Common myeloid progenitor, CD34-positive (primary cell): ENCODE data around the gene FRAT2.

Experiments used
- CTCF ChIA-PET: fragments of 350-600 bp; sonication (Branson Sonifier 250); formaldehyde crosslinking; loops from one replicate; lab custom pipeline; 2021; ENCODE audit warnings: antibody characterized with exemption; lab: Charles Lee
- POLR2A ChIA-PET: fragments of 350-600 bp; sonication (Branson Sonifier 250); formaldehyde crosslinking; loops from one replicate; lab custom pipeline; 2021; ENCODE audit warnings: antibody characterized with exemption; lab: Charles Lee
- DNase-seq, 3 donors: peaks; one replicate each; pipeline versions ENCODE4 v3.0.0 to v3.0.0-alpha.2; 2013
- H3K27ac ChIP-seq, 2 experiments: 1 replicate in 1 of 2; 2 replicates in 1 of 2; pipeline ENCODE4 v1.7.0; 2013; ENCODE audit warnings: inconsistent platforms in 2 of 2, low read length in 2 of 2, mild to moderate bottlenecking in 2 of 2, low read depth in 1 of 2, moderate library complexity in 1 of 2; ENCODE audit not compliant: severe bottlenecking in 2 of 2, insufficient read depth in 1 of 2, poor library complexity in 1 of 2
- H3K27me3 ChIP-seq, 5 experiments: replicated peaks in 2 of 5; 1 replicate in 3 of 5; 2 replicates in 2 of 5; pipeline versions ENCODE4 v1.6.1 to v1.7.0; 2013; ENCODE audit warnings: low read length in 4 of 5, mild to moderate bottlenecking in 2 of 5, moderate library complexity in 2 of 5, inconsistent platforms in 1 of 5; ENCODE audit not compliant: insufficient read depth in 5 of 5, control insufficient read depth in 4 of 5
- H3K36me3 ChIP-seq, 4 experiments: 1 replicate in 2 of 4; 2 replicates in 2 of 4; pipeline versions ENCODE4 v1.6.1 to v1.7.0; 2013; ENCODE audit warnings: low read length in 3 of 4, control low read depth in 1 of 4, mild to moderate bottlenecking in 1 of 4; ENCODE audit not compliant: control insufficient read depth in 4 of 4, insufficient read depth in 4 of 4
- H3K4me1 ChIP-seq, 4 experiments: 1 replicate in 3 of 4; 2 replicates in 1 of 4; pipeline versions ENCODE4 v1.6.1 to v1.7.1; 2013; ENCODE audit warnings: low read length in 3 of 4, mild to moderate bottlenecking in 3 of 4, control low read depth in 1 of 4, inconsistent platforms in 1 of 4, moderate library complexity in 1 of 4; ENCODE audit not compliant: control insufficient read depth in 4 of 4, insufficient read depth in 4 of 4; ENCODE audit errors: control extremely low read depth in 1 of 4
- H3K4me3 ChIP-seq, 7 experiments: 1 replicate in 4 of 7; 2 replicates in 3 of 7; pipeline versions ENCODE4 v1.5.1 to v1.7.0; 2013; ENCODE audit warnings: mild to moderate bottlenecking in 7 of 7, low read length in 6 of 7, moderate library complexity in 6 of 7, inconsistent platforms in 2 of 7, low read depth in 2 of 7, control low read depth in 1 of 7; ENCODE audit not compliant: insufficient read depth in 4 of 7, control insufficient read depth in 1 of 7; ENCODE audit errors: extremely low read depth in 1 of 7
- H3K9me3 ChIP-seq, 5 experiments: 1 replicate in 4 of 5; 2 replicates in 1 of 5; pipeline versions ENCODE4 v1.6.1 to v1.7.1; 2013; ENCODE audit warnings: low read length in 4 of 5, mild to moderate bottlenecking in 2 of 5, inconsistent platforms in 1 of 5, low read depth in 1 of 5, moderate library complexity in 1 of 5; ENCODE audit not compliant: control insufficient read depth in 4 of 5, insufficient read depth in 2 of 5; ENCODE audit errors: control extremely low read depth in 1 of 5
- WGBS: methylation state at CpG from one replicate; pipeline ENCODE4 v1.1.5; 2013; ENCODE audit not compliant: insufficient coverage; 5-methylcytosine and 5-hydroxymethylcytosine counted together

The FRAT2 gene

GRCh38 chr10:97321032-97321803, 13.3 kb downstream of the FRAT2 start:
- no peak overlapping the region for H3K27ac ChIP-seq
- CTCF ChIA-PET, result interaction anchor here (0.9 to 2.6 kb wide), 2 partner anchors 12 to 35 kb away, joined by 3 to 25 read pairs; partner anchors contain the start of gene FRAT2
- POLR2A ChIA-PET, result interaction anchor here (1.1 kb wide), 1 partner anchor 10 kb away, joined by 3 read pairs; no protein-coding TSS in a partner anchor
- peak overlapping the region; percentile 8 to 91 (median 78) for H3K4me3 ChIP-seq
- no peaks in the 10 kb centered on the region for H3K36me3 ChIP-seq
- peak; percentile 19 to 74 (median 73) for DNase-seq
- WGBS, result 3% methylated on average over 33 of the region's 38 CpGs
- H3K9me3 ChIP-seq, result no peaks in the 10 kb centered on the region
- no peaks in the 10 kb centered on the region for H3K27me3 ChIP-seq
- H3K4me1 ChIP-seq, result peaks cover 15 to 36% (median 30%) of the 10 kb centered on the region in 4 experiments

- WGBS, result under 1% methylated on average over 20 of the region's 24 CpGs
- POLR2A ChIA-PET, result interaction anchor here (1.1 to 2.6 kb wide), 3 partner anchors 10 to 13 kb away, joined by 4 to 23 read pairs (median 4); partner anchors contain the start of gene FRAT2
- no peaks in the 10 kb centered on the region for H3K9me3 ChIP-seq
- CTCF ChIA-PET, result interaction anchor here (0.7 to 2.6 kb wide), 7 partner anchors 10 to 32 kb away, joined by 3 to 31 read pairs (median 4); partner anchors contain the start of genes ARHGAP19 and FRAT2
- no peaks in the 10 kb centered on the region for H3K36me3 ChIP-seq
- no peak overlapping the region for H3K27ac ChIP-seq
- no peaks in the 10 kb centered on the region for H3K27me3 ChIP-seq
- DNase-seq, result no peak
- H3K4me1 ChIP-seq, result peaks cover 15 to 36% (median 30%) of the 10 kb centered on the region in 4 experiments
- peak overlapping the region; percentile 68 to 91 (median 78) for H3K4me3 ChIP-seq
Measured at GRCh38 chr10:97320480-97321031, 14.0 kb downstream of the FRAT2 start.

DNA sequence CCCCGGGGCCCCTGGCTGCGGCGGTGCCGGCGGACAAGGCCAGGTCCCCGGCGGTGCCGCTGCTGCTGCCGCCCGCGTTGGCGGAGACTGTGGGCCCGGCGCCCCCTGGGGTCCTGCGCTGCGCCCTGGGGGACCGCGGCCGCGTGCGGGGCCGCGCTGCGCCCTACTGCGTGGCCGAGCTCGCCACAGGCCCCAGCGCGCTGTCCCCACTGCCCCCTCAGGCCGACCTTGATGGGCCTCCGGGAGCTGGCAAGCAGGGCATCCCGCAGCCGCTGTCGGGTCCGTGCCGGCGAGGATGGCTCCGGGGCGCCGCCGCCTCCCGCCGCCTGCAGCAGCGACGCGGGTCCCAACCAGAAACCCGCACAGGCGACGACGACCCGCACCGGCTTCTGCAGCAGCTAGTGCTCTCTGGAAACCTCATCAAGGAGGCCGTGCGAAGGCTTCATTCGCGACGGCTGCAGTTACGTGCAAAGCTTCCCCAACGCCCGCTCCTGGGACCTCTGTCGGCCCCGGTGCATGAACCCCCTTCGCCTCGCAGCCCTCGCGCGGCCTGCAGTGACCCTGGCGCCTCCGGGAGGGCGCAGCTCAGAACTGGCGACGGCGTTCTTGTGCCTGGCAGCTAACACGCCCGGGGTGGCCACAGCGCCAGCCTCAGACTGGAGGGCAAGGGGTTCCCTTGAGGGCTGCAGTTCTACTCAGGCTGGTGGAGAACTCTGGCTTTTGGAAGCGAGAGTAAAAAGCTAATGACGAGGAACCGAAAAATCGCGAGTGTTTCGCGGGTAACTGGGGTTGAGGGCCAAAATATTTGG, 14.7 kb downstream of the FRAT2 start:
- H3K27ac ChIP-seq, result no peak overlapping the region
- CTCF ChIA-PET, result interaction anchor here (0.7 to 2.6 kb wide), 11 partner anchors 8 to 80 kb away, joined by 3 to 31 read pairs (median 3); partner anchors contain the start of genes ARHGAP19 and FRAT2

GRCh38 chr10:97318772-97319651, 15.5 kb downstream of the FRAT2 start, which contains the start of gene FRAT1:
Gene FRAT1, plus strand, starts transcription at chr10:97319271. Its CDS starts 183 bp downstream, at chr10:97319454.
- Histone ChIP-seq H3K27ac (peak within 1 kb of the TSS; percentile 99 to 100), H3K36me3 (no peaks in the 10 kb centered on the region), H3K9me3 (no peaks in the 10 kb centered on the region), H3K27me3 (no peaks in the 10 kb centered on the region), H3K4me1 (peaks cover 15 to 36% (median 30%) of the 10 kb centered on the region in 4 experiments), H3K4me3 (peak within 1 kb of the TSS; percentile 68 to 91 (median 78))
- 0% methylated on average over 40 of the region's 79 CpGs for WGBS
- DNase-seq, result peak; percentile 91 to 94 (median 92)
- CTCF ChIA-PET, result interaction anchor here (0.9 to 2.6 kb wide), 9 partner anchors 9 to 81 kb away, joined by 3 to 31 read pairs (median 3); partner anchors contain the start of genes ARHGAP19 and FRAT2
- POLR2A ChIA-PET, result interaction anchor here (0.9 to 2.6 kb wide), 6 partner anchors 8 to 40 kb away, joined by 3 to 23 read pairs (median 4); partner anchors contain the start of gene FRAT2

More for the DNA sequence above, 14.7 kb downstream of the FRAT2 start:
- Histone ChIP-seq H3K36me3 (no peaks in the 10 kb centered on the region), H3K4me3 (peak overlapping the region; percentile 68 to 91 (median 78)), H3K27me3 (no peaks in the 10 kb centered on the region), H3K9me3 (no peaks in the 10 kb centered on the region), H3K4me1 (peaks cover 15 to 36% (median 30%) of the 10 kb centered on the region in 4 experiments)
- POLR2A ChIA-PET, result interaction anchor here (0.9 to 2.6 kb wide), 6 partner anchors 9 to 41 kb away, joined by 3 to 23 read pairs (median 4); partner anchors contain the start of gene FRAT2
- DNase-seq, result peak; percentile 75 to 86 (median 77)
- under 1% methylated on average over 80 of the region's 83 CpGs for WGBS

- H3K4me3 ChIP-seq, result no peak overlapping the region
- 93% methylated on average over 3 of the region's 4 CpGs for WGBS
- ChIA-PET CTCF (interaction anchor here (1.0 to 1.4 kb wide), 2 partner anchors 9 to 13 kb away, joined by 4 to 5 read pairs; no protein-coding TSS in a partner anchor), POLR2A (no interaction called here)
- H3K4me1 ChIP-seq, result peaks cover 0 to 8% (median 6%) of the 10 kb centered on the region in 4 experiments
- no peak for DNase-seq
- H3K27ac ChIP-seq, result no peak overlapping the region
- H3K27me3 ChIP-seq, result no peaks in the 10 kb centered on the region
- H3K36me3 ChIP-seq, result no peaks in the 10 kb centered on the region
- H3K9me3 ChIP-seq, result no peaks in the 10 kb centered on the region
Measured at GRCh38 chr10:97314671-97315070, 19.9 kb downstream of the FRAT2 start.
